ENCODE measurements around the gene TUT4.

Gene TUT4

DNA sequence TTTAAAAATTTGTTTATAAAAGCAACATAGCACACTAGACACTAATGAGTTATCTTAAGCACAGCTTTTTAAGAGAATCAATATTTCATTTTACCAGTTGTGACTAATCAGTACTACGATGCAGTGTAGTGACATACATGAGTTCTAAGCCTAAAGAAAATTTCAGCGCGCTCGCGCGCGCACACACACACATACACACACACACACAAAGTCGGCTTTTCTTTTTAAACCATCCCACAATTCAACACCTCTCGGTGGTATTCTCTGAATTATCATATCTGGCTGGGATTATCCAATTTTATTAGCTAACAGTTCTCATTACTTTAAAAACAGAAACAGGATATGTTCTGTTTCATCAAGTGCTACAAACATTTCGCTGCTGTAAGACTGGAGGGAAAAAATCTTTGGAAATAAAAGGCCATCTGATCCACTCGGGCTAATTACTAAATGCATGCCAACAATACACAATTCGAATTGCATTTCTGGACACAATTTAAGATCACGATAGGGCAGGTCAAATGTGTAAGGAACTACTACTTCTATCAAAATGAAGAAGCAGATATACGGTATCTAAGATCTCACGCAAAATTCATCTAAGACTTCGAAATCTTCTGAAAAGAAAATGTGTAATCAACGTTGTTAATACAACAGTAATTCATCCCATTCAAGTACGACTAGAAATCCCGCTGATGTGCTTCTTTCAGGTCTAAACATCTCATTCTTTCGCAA is 1.2 kb downstream of the TUT4 start:
- TF ChIP-seq, protein P1, sequence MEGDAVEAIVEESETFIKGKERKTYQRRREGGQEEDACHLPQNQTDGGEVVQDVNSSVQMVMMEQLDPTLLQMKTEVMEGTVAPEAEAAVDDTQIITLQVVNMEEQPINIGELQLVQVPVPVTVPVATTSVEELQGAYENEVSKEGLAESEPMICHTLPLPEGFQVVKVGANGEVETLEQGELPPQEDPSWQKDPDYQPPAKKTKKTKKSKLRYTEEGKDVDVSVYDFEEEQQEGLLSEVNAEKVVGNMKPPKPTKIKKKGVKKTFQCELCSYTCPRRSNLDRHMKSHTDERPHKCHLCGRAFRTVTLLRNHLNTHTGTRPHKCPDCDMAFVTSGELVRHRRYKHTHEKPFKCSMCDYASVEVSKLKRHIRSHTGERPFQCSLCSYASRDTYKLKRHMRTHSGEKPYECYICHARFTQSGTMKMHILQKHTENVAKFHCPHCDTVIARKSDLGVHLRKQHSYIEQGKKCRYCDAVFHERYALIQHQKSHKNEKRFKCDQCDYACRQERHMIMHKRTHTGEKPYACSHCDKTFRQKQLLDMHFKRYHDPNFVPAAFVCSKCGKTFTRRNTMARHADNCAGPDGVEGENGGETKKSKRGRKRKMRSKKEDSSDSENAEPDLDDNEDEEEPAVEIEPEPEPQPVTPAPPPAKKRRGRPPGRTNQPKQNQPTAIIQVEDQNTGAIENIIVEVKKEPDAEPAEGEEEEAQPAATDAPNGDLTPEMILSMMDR (IDR thresholded peaks at IDR 0.05; ENCODE audit: low read length, missing control alignments), result no peak
- DNase-seq (ENCODE audit: low read depth), result peak; percentile 52

DNA sequence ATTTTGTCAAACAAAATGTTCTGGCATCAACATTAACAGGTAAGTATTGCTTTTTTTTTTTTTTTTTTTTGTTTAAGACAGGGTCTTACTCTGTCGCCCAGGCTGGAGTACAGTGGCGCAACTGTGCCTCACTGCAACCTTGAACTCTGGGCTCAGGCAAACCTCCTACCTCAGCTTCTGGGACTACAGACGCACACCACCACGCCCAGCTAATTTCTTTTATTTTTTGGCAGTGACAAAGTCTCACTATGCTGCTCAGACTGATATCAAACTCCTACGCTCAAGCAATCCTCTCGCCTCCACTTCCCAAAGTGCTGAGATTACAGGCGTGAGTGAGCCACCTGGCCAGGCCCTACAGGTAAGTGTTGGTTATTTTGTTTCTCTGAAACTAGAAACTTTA is 2.4 kb downstream of the TUT4 start:
- TF ChIP-seq, protein P1 (IDR thresholded peaks at IDR 0.05; ENCODE audit: low read length, missing control alignments), result no peak
- no peak overlapping the region for H3K4me3 ChIP-seq (replicated peaks; ENCODE audit: low read depth, low read length)
- no peak for DNase-seq (ENCODE audit: low read depth)

More for the DNA sequence above, 1.2 kb downstream of the TUT4 start:
- H3K4me3 ChIP-seq (replicated peaks; ENCODE audit: low read depth, low read length), result peak overlapping the region; percentile 87

GRCh38 chr1:52549267-52549666 is 3.6 kb downstream of the TUT4 start:
- TF ChIP-seq, protein P1 (IDR thresholded peaks at IDR 0.05; ENCODE audit: low read length, missing control alignments), result no peak
- no peak for DNase-seq (ENCODE audit: low read depth)
- H3K4me3 ChIP-seq (replicated peaks; ENCODE audit: low read depth, low read length), result no peak overlapping the region

GRCh38 chr1:52546852-52547251 is 6.0 kb downstream of the TUT4 start:
- no peak for DNase-seq (ENCODE audit: low read depth)
- no peak overlapping the region for H3K4me3 ChIP-seq (replicated peaks; ENCODE audit: low read depth, low read length)
- TF ChIP-seq, protein P1 (IDR thresholded peaks at IDR 0.05; ENCODE audit: low read length, missing control alignments), result no peak

DNA sequence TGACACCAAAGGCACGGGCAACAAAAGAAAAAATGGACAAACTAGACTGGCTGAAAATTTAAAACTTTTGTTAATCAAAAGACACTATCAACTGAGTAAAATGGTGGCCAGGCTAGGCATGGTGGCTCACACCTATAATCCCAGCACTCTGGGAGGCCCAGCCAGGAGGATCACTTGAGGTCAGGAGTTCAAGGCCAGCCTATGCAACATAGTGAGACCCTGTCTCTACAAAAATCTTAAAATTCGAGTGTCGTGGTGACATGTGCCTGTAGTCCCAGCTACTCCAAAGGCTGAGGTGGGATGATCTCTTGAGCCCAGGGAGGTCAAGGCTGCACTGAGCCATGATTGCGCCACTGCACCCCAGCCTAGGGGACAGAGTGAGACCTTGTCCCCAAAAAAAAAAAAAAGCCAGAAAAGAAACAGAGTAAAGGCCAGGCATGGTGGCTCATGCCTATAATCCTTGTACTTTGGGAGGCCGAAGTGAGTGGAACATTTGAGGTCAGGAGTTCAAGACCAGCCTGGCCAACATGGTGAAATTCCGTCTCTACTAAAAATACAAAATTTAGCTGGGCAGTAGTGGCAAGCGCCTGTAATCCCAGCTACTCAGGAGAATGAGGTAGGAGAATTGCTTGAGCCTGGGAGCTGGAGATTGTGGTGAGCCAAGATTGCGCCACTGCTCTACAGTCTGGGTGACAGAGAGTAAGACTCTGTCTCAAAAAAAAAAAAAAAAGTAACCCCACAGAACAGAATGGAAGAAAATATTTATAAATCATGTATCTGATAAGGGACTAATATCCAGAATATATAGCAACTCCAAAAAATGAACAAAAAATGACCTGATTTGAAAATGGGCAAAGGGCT is 8.0 kb downstream of the TUT4 start:
- TF ChIP-seq, protein P1 (IDR thresholded peaks at IDR 0.05; ENCODE audit: low read length, missing control alignments), result no peak
- DNase-seq (ENCODE audit: low read depth), result peak; percentile 37
- H3K4me3 ChIP-seq (replicated peaks; ENCODE audit: low read depth, low read length), result no peak overlapping the region

- peak; percentile 5 for DNase-seq (ENCODE audit: low read depth)
- H3K4me3 ChIP-seq (replicated peaks; ENCODE audit: low read depth, low read length), result no peak overlapping the region
Observed at GRCh38 chr1:52542085-52542688, 10.7 kb downstream of the TUT4 start.

More at GRCh38 chr1:52542085-52542688, 10.7 kb downstream of the TUT4 start:
- TF ChIP-seq, protein P1 (IDR thresholded peaks at IDR 0.05; ENCODE audit: low read length, missing control alignments), result no peak

Measured in fibroblast of pulmonary artery (primary cell).